Smooth muscle cell (in vitro differentiated cells): ENCODE results near the gene DOHH. TPM values are rescaled to one million over a fixed set of nuclear protein-coding genes. Genes with fewer than 3 reads are reported as not detected.

Experiments used
- DNase-seq: peaks from one replicate; lab custom pipeline; 2025; ENCODE audit not compliant: unreplicated experiment; lab: John Stamatoyannopoulos, UW
- H2AFZ ChIP-seq: fragments of 200-600 bp; sonication (generic); 2 replicates; pipeline ENCODE4 v1.6.0; 2016; ENCODE audit warnings: antibody characterized with exemption, low read depth, mild to moderate bottlenecking
- H3F3A ChIP-seq: fragments of 200-600 bp; sonication (generic); 2 replicates; pipeline ENCODE4 v1.6.0; 2017; ENCODE audit warnings: antibody characterized with exemption, low read depth
- H3K27ac ChIP-seq: fragments of 200-600 bp; sonication (generic); 2 replicates; pipeline ENCODE4 v1.5.1; 2016; ENCODE audit warnings: low read depth, mild to moderate bottlenecking
- H3K27me3 ChIP-seq: fragments of 200-600 bp; sonication (generic); 2 replicates; pipeline ENCODE4 v1.6.1; 2016; ENCODE audit warnings: low read depth, mild to moderate bottlenecking
- H3K36me3 ChIP-seq: fragments of 200-600 bp; sonication (generic); 2 replicates; pipeline ENCODE4 v1.5.1; 2016; ENCODE audit warnings: low read depth
- H3K4me1 ChIP-seq: fragments of 200-600 bp; sonication (generic); 2 replicates; pipeline ENCODE4 v1.5.1; 2016; ENCODE audit warnings: low read depth
- H3K4me2 ChIP-seq: fragments of 200-600 bp; sonication (generic); 2 replicates; pipeline ENCODE4 v1.6.0; 2016; ENCODE audit warnings: mild to moderate bottlenecking
- H3K4me3 ChIP-seq: fragments of 200-600 bp; sonication (generic); 2 replicates; pipeline ENCODE4 v1.5.1; 2016; ENCODE audit warnings: mild to moderate bottlenecking
- H3K79me2 ChIP-seq: fragments of 200-600 bp; sonication (generic); 2 replicates; pipeline ENCODE4 v1.6.0; 2016; ENCODE audit warnings: low read depth, mild to moderate bottlenecking
- H3K9ac ChIP-seq: fragments of 200-600 bp; sonication (generic); 2 replicates; pipeline ENCODE4 v1.6.0; 2016; ENCODE audit warnings: low read depth
- H3K9me3 ChIP-seq: fragments of 200-600 bp; sonication (generic); replicated peaks from 2 replicates; pipeline ENCODE4 v1.5.1; 2016; ENCODE audit warnings: low read depth
- H4K20me1 ChIP-seq: fragments of 200-600 bp; sonication (generic); 2 replicates; pipeline ENCODE4 v1.6.0; 2016; ENCODE audit warnings: low read depth
- CTCF ChIP-seq: fragments of 200-600 bp; sonication (generic); IDR thresholded peaks from 2 replicates; pipeline ENCODE4 v1.5.1; 2017; ENCODE audit warnings: borderline replicate concordance, mild to moderate bottlenecking, antibody characterized with exemption; ENCODE audit not compliant: insufficient read depth, poor library complexity, severe bottlenecking
- WGBS: methylation state at CpG from one replicate; pipeline ENCODE4 v1.1.7; 2016; ENCODE audit warnings: low lambda C conversion rate; 5-methylcytosine and 5-hydroxymethylcytosine counted together
- polyA plus RNA-seq: library from polyadenylated mRNA; unstranded; fragments of >200 nt; fragmentation: Nextera tagmentation; extraction: Ambion mirVana; gene quantifications from 2 replicates; pipeline ENCODE4 v1.2.1, GENCODE V29; 2016
- total RNA-seq: library from RNA; depleted of rRNA; stranded (reverse); fragments of >200 nt; gene quantifications from 2 replicates; pipeline ENCODE4 v1.2.3, GENCODE V29; 2014

DOHH gene
- total and polyA plus RNA-seq, 2 experiments from 2014 or later = 8.7 to 27.2 TPM

GRCh38 chr19:3456925-3457527, 43.4 kb downstream of the DOHH start:
- Histone ChIP-seq H2AFZ (no peak overlapping the region), H3K4me3 (no peak overlapping the region), H3K4me2 (no peak overlapping the region), H3K9ac (no peak overlapping the region), H3F3A (peaks cover 5% of the 10 kb centered on the region), H3K27me3 (no peaks in the 10 kb centered on the region), H3K9me3 (no peaks in the 10 kb centered on the region), H4K20me1 (no peaks in the 10 kb centered on the region), H3K27ac (peak overlapping the region; percentile 98), H3K4me1 (peaks cover 10% of the 10 kb centered on the region), H3K79me2 (no peaks in the 10 kb centered on the region), H3K36me3 (no peaks in the 10 kb centered on the region)
- DNase-seq = no peak
- TF ChIP-seq CTCF = no peak
- WGBS = 84% methylated on average over 18 of the region's 18 CpGs

GRCh38 chr19:3455960-3456601, 44.4 kb downstream of the DOHH start:
- Histone ChIP-seq H3K4me3 (no peak overlapping the region), H3K4me2 (no peak overlapping the region), H4K20me1 (no peaks in the 10 kb centered on the region), H3K4me1 (peaks cover 10% of the 10 kb centered on the region), H3K9me3 (no peaks in the 10 kb centered on the region), H2AFZ (no peak overlapping the region), H3F3A (peaks cover 5% of the 10 kb centered on the region), H3K79me2 (no peaks in the 10 kb centered on the region), H3K36me3 (no peaks in the 10 kb centered on the region), H3K9ac (no peak overlapping the region), H3K27me3 (no peaks in the 10 kb centered on the region), H3K27ac (no peak overlapping the region)
- DNase-seq = no peak
- no peak for TF ChIP-seq CTCF
- 92% methylated on average over 34 of the region's 37 CpGs for WGBS

- Histone ChIP-seq H3K36me3 (no peaks in the 10 kb centered on the region), H3F3A (peaks cover 5% of the 10 kb centered on the region), H3K4me2 (no peak overlapping the region), H4K20me1 (no peaks in the 10 kb centered on the region), H3K4me1 (peaks cover 10% of the 10 kb centered on the region), H2AFZ (no peak overlapping the region), H3K4me3 (no peak overlapping the region), H3K9me3 (no peaks in the 10 kb centered on the region), H3K27me3 (no peaks in the 10 kb centered on the region), H3K27ac (no peak overlapping the region), H3K9ac (no peak overlapping the region), H3K79me2 (no peaks in the 10 kb centered on the region)
- 95% methylated on average over 7 of the region's 7 CpGs for WGBS
- no peak for DNase-seq
- no peak for TF ChIP-seq CTCF
These were observed 45.0 kb downstream of the DOHH start for GRCh38 chr19:3455393-3455955.
